WTC11 (cell line): ENCODE measurements around the gene GUCY1B1.

ENCODE experiments used
- CREB1 ChIP-seq: sonication (generic); formaldehyde crosslinking; IDR thresholded peaks from 2 replicates; pipeline ENCODE4 v1.8.0; 2023; ENCODE audit warnings: mild to moderate bottlenecking, missing genetic modification reagents
- CTCF ChIP-seq: fragments of 200-600 bp; IDR thresholded peaks from 2 replicates; pipeline ENCODE4 v1.8.0; 2022; ENCODE audit warnings: antibody characterized with exemption
- FOXP4 ChIP-seq: sonication (generic); formaldehyde crosslinking; IDR thresholded peaks from 2 replicates; pipeline ENCODE4 v1.8.0; 2022; ENCODE audit warnings: mild to moderate bottlenecking, missing genetic modification reagents
- GABPB1 ChIP-seq: sonication (generic); formaldehyde crosslinking; IDR thresholded peaks from 2 replicates; pipeline ENCODE4 v1.8.1; 2023; ENCODE audit warnings: mild to moderate bottlenecking, missing genetic modification reagents
- MAX ChIP-seq: sonication (generic); formaldehyde crosslinking; IDR thresholded peaks from 2 replicates; pipeline ENCODE4 v1.8.0; 2022; ENCODE audit warnings: mild to moderate bottlenecking, missing genetic modification reagents
- SMAD3 ChIP-seq: sonication (generic); formaldehyde crosslinking; IDR thresholded peaks from 2 replicates; pipeline ENCODE4 v1.8.0; 2022; ENCODE audit warnings: missing genetic modification reagents, mild to moderate bottlenecking, borderline replicate concordance
- TCF7 ChIP-seq: sonication (generic); formaldehyde crosslinking; IDR thresholded peaks from 2 replicates; pipeline ENCODE4 v1.8.0; 2022; ENCODE audit warnings: mild to moderate bottlenecking, low read depth, missing genetic modification reagents, moderate library complexity
- ZNF138 ChIP-seq: sonication (generic); formaldehyde crosslinking; conservative IDR thresholded peaks from 2 replicates; pipeline ENCODE4 v1.8.1; 2022; ENCODE audit warnings: mild to moderate bottlenecking, moderate library complexity, missing genetic modification reagents
- ZNF232 ChIP-seq: sonication (generic); formaldehyde crosslinking; IDR thresholded peaks from 2 replicates; pipeline ENCODE4 v1.8.0; 2022; ENCODE audit warnings: mild to moderate bottlenecking, missing genetic modification reagents
- ZNF263 ChIP-seq: sonication (generic); formaldehyde crosslinking; IDR thresholded peaks from 2 replicates; pipeline ENCODE4 v1.8.1; 2022; ENCODE audit warnings: low read depth, mild to moderate bottlenecking, moderate library complexity, missing genetic modification reagents
- ZNF423 ChIP-seq: fragments of 250-450 bp; sonication (Bioruptor Pico); IDR thresholded peaks from 2 replicates; pipeline ENCODE4 v2.1.2; 2022; ENCODE audit warnings: mild to moderate bottlenecking, moderate library complexity

GRCh38 chr4:155722816-155723499 is 35.9 kb upstream of the GUCY1B1 start:
- TF ChIP-seq TCF7 (CRISPR knock-in tag) = no peak
- no peak for TF ChIP-seq MAX (CRISPR knock-in tag)
- TF ChIP-seq FOXP4 = no peak
- TF ChIP-seq CREB1 (CRISPR knock-in tag) = no peak
- no peak for TF ChIP-seq SMAD3 (CRISPR knock-in tag)
- no peak for TF ChIP-seq CTCF
- no peak for TF ChIP-seq ZNF138 (CRISPR knock-in tag)
- no peak for TF ChIP-seq ZNF263 (CRISPR knock-in tag)
- TF ChIP-seq ZNF423 (CRISPR knock-in tag) = no peak
- TF ChIP-seq GABPB1 (CRISPR knock-in tag) = no peak
- no peak for TF ChIP-seq ZNF232 (CRISPR knock-in tag)
